GM12878 (cell line): ENCODE results near the gene SMO. TPM values are rescaled to one million over a fixed set of nuclear protein-coding genes. Genes with fewer than 3 reads are reported as not detected.

ENCODE experiments used
- ATAC-seq: fragments of 200-7000 bp; cut with Tn5 transposase; 3 replicates; pipeline ENCODE4 v1.9.1; 2020; ENCODE audit warnings: mild to moderate bottlenecking, moderate library complexity
- BruUV-seq: library from RNA; stranded (reverse); fragments of 400-500 nt; replicated peaks from 2 replicates; lab custom pipeline; 2021; lab: Mats Ljungman, UMichigan
- CTCF ChIA-PET: fragments of 300-600 bp; sonication (Branson Sonifier 250); formaldehyde crosslinking; extraction: SDS; loops from one replicate; lab custom pipeline; 2021; ENCODE audit warnings: inconsistent platforms; lab: Yijun Ruan, JAX
- POLR2A ChIA-PET: fragments of 350-600 bp; formaldehyde crosslinking; extraction: SDS; loops from one replicate; lab custom pipeline; 2021; ENCODE audit warnings: inconsistent platforms; lab: Charles Lee
- RAD21 ChIA-PET: fragments of 300-600 bp; sonication (Branson Sonifier 250); formaldehyde crosslinking; loops from one replicate; lab custom pipeline; 2023; ENCODE audit warnings: antibody characterized with exemption; ENCODE audit not compliant: unreplicated experiment; lab: Charles Lee
- SMC1A ChIA-PET: fragments of 300-600 bp; sonication (Branson Sonifier 250); formaldehyde crosslinking; loops from one replicate; lab custom pipeline; 2023; ENCODE audit not compliant: unreplicated experiment, uncharacterized antibody; lab: Charles Lee
- DNase-seq: peaks from one replicate; pipeline ENCODE4 v3.0.0-alpha.2; 2011; ENCODE audit warnings: low read depth, low spot score
- FAIRE-seq: peaks from 3 replicates; lab custom pipeline; 2011; peaks lifted over from hg19 to GRCh38; lab: Jason Lieb, UNC
- H2AFZ ChIP-seq: 2 replicates; pipeline ENCODE4 v1.6.0; 2011; ENCODE audit warnings: low read depth, low read length, control low read depth; ENCODE audit not compliant: control insufficient read depth
- H3K27ac ChIP-seq: 2 replicates; pipeline ENCODE4 v1.5.1; 2011; ENCODE audit warnings: control low read depth; ENCODE audit not compliant: control insufficient read depth, insufficient read depth
- H3K27me3 ChIP-seq, 2 experiments: replicated peaks in 1 of 2; 2 replicates each; pipeline versions ENCODE4 v1.6.0 to v1.6.1; 2011; ENCODE audit warnings: low read length in 1 of 2; ENCODE audit not compliant: control insufficient read depth in 2 of 2, insufficient read depth in 2 of 2
- H3K36me3 ChIP-seq, 2 experiments: 2 replicates each; pipeline ENCODE4 v1.5.1; 2011; ENCODE audit warnings: low read length in 1 of 2; ENCODE audit not compliant: control insufficient read depth in 2 of 2, insufficient read depth in 2 of 2
- H3K4me1 ChIP-seq: 2 replicates; pipeline ENCODE4 v1.6.1; 2011; ENCODE audit warnings: mild to moderate bottlenecking, low read length, moderate library complexity, mixed read lengths; ENCODE audit not compliant: control insufficient read depth, insufficient read depth
- H3K4me2 ChIP-seq: 2 replicates; pipeline ENCODE4 v1.6.0; 2011; ENCODE audit warnings: control low read depth; ENCODE audit not compliant: control insufficient read depth, insufficient read depth
- H3K4me3 ChIP-seq: fragments of 200-600 bp; sonication (generic); 2 replicates; pipeline ENCODE4 v1.5.1; 2016
- H3K79me2 ChIP-seq: 2 replicates; pipeline ENCODE4 v1.6.0; 2011; ENCODE audit warnings: low read length; ENCODE audit not compliant: control insufficient read depth, insufficient read depth
- H3K9ac ChIP-seq: 2 replicates; pipeline ENCODE4 v1.8.0; 2011; ENCODE audit warnings: low read length, control low read depth, mixed read lengths; ENCODE audit not compliant: control insufficient read depth, insufficient read depth
- H3K9me3 ChIP-seq: replicated peaks from 3 replicates; pipeline ENCODE4 v1.5.1; 2011; ENCODE audit warnings: mild to moderate bottlenecking, low read length; ENCODE audit not compliant: control insufficient read depth, insufficient read depth
- H4K20me1 ChIP-seq: 2 replicates; pipeline ENCODE4 v1.6.0; 2011; ENCODE audit not compliant: control insufficient read depth, insufficient read depth
- ATF7 ChIP-seq: fragments of 450-650 bp; IDR thresholded peaks from 2 replicates; pipeline ENCODE4 v1.6.1; 2016; ENCODE audit warnings: low read depth, mild to moderate bottlenecking
- BHLHE40 ChIP-seq, 2 experiments: fragments of 450-650 bp in 1 of 2; IDR thresholded peaks; 2 replicates each; pipeline ENCODE4 v1.6.1; 2011 to 2017; ENCODE audit warnings: low read depth in 2 of 2, borderline replicate concordance in 1 of 2, improper control_type of control experiment in 1 of 2, low read length in 1 of 2, mild to moderate bottlenecking in 1 of 2
- FOS ChIP-seq: IDR thresholded peaks from 3 replicates; pipeline ENCODE4 v1.6.1; 2011; ENCODE audit warnings: borderline replicate concordance; ENCODE audit not compliant: insufficient read length; ENCODE audit errors: extremely low read depth
- FOXM1 ChIP-seq: IDR thresholded peaks from 2 replicates; pipeline ENCODE4 v1.6.1; 2012; ENCODE audit warnings: low read depth, mild to moderate bottlenecking, inconsistent platforms, low read length, moderate library complexity
- GABPA ChIP-seq: IDR thresholded peaks from 2 replicates; pipeline ENCODE4 v1.6.1; 2014; ENCODE audit warnings: antibody characterized with exemption, low read depth, mild to moderate bottlenecking, inconsistent platforms
- LARP7 ChIP-seq: fragments of 450-650 bp; IDR thresholded peaks from 2 replicates; pipeline ENCODE4 v1.6.1; 2017; ENCODE audit warnings: mild to moderate bottlenecking
- RFX5 ChIP-seq: IDR thresholded peaks from 2 replicates; pipeline ENCODE4 v1.6.1; 2011; ENCODE audit warnings: low read depth, low read length, improper control_type of control experiment
- SPI1 ChIP-seq: IDR thresholded peaks from 2 replicates; pipeline ENCODE4 v1.6.1; 2011; ENCODE audit warnings: low read depth, mild to moderate bottlenecking, low read length, moderate library complexity, borderline replicate concordance; ENCODE audit not compliant: insufficient read depth
- SUZ12 ChIP-seq: fragments of 200-600 bp; sonication (generic); IDR thresholded peaks from one replicate; pipeline ENCODE4 v1.6.1; 2018; ENCODE audit warnings: antibody characterized with exemption, mild to moderate bottlenecking; ENCODE audit not compliant: unreplicated experiment
- TCF12 ChIP-seq: IDR thresholded peaks from 2 replicates; pipeline ENCODE4 v1.6.1; 2011; ENCODE audit warnings: low read depth, mild to moderate bottlenecking, low read length
- ZBED1 ChIP-seq: IDR thresholded peaks from 2 replicates; pipeline ENCODE4 v1.6.1; 2016; ENCODE audit warnings: borderline replicate concordance
- ZNF207 ChIP-seq: fragments of 450-650 bp; IDR thresholded peaks from 2 replicates; pipeline ENCODE4 v1.6.1; 2014; ENCODE audit warnings: antibody characterized with exemption, mild to moderate bottlenecking, borderline replicate concordance
- ZNF274 ChIP-seq: IDR thresholded peaks from one replicate; pipeline ENCODE4 v1.8.0; 2011; ENCODE audit not compliant: insufficient read length, insufficient read depth
- ZNF622 ChIP-seq: fragments of 450-650 bp; IDR thresholded peaks from 2 replicates; pipeline ENCODE4 v1.6.1; 2017; ENCODE audit warnings: mild to moderate bottlenecking, inconsistent platforms
- WGBS: methylation state at CpG from one replicate; pipeline ENCODE4 v1.1.6; 2016; ENCODE audit warnings: low lambda C conversion rate; ENCODE audit not compliant: insufficient replicate concordance, insufficient coverage; ENCODE audit errors: missing lambda C conversion rate; 5-methylcytosine and 5-hydroxymethylcytosine counted together
- in situ Hi-C: fragments of 300-500 bp; cut with MboI; formaldehyde crosslinking; loops from 9 replicates; pipeline ENCODE4 v1.14.3; 2018; ENCODE audit warnings: mixed read lengths
- intact Hi-C: fragments of 100-400 bp; cut with micrococcal nuclease; formaldehyde crosslinking; loops from one replicate; pipeline ENCODE4 v1.14.2; 2022; ENCODE audit not compliant: unreplicated experiment
- polyA plus RNA-seq, 11 experiments: library from polyadenylated mRNA; depleted of rRNA in 4 of 11; unstranded in 6 of 11; stranded (reverse) in 5 of 11; fragments of >200 nt; fragmentation: Nextera tagmentation in 4 of 11; fragmentation: Illumina TruSeq in 1 of 11; extraction: Ambion mirVana in 4 of 11; extraction: Trizol in 1 of 11; gene quantifications; 1 replicate in 1 of 11; 2 replicates in 10 of 11; pipeline versions ENCODE4 v1.2.1 to v1.2.3, GENCODE V29; 2011 to 2016; ENCODE audit warnings: inconsistent platforms in 2 of 11, missing spikeins in 2 of 11, low read depth in 1 of 11
- total RNA-seq, 4 experiments: library from RNA; depleted of rRNA in 3 of 4; stranded (reverse); fragments of >200 nt in 3 of 4; fragmentation: Illumina TruSeq in 1 of 4; extraction: Trizol in 1 of 4; gene quantifications; 2 replicates each; pipeline versions ENCODE4 v1.2.1 to v1.2.3, GENCODE V29; 2013 to 2021
- TF ChIP-seq, protein P1 (sequence below): fragments of 450-650 bp; IDR thresholded peaks from 2 replicates; pipeline ENCODE4 v1.6.1; 2017; ENCODE audit warnings: low read depth, mild to moderate bottlenecking, moderate library complexity
- TF ChIP-seq, protein P2 (sequence below): fragments of 450-650 bp; IDR thresholded peaks from 2 replicates; pipeline ENCODE4 v1.6.1; 2017; ENCODE audit warnings: borderline replicate concordance
- TF ChIP-seq, protein P3 (sequence below): fragments of 450-650 bp; IDR thresholded peaks from 2 replicates; pipeline ENCODE4 v1.6.1; 2014; ENCODE audit warnings: mild to moderate bottlenecking

The SMO gene
- total and polyA plus RNA-seq, 10 of the 15 experiments (the other 5 are each of a cell fraction or from before 2014, with no cell fraction given), result 0.40 to 11.2 (median 2.6) TPM

DNA sequence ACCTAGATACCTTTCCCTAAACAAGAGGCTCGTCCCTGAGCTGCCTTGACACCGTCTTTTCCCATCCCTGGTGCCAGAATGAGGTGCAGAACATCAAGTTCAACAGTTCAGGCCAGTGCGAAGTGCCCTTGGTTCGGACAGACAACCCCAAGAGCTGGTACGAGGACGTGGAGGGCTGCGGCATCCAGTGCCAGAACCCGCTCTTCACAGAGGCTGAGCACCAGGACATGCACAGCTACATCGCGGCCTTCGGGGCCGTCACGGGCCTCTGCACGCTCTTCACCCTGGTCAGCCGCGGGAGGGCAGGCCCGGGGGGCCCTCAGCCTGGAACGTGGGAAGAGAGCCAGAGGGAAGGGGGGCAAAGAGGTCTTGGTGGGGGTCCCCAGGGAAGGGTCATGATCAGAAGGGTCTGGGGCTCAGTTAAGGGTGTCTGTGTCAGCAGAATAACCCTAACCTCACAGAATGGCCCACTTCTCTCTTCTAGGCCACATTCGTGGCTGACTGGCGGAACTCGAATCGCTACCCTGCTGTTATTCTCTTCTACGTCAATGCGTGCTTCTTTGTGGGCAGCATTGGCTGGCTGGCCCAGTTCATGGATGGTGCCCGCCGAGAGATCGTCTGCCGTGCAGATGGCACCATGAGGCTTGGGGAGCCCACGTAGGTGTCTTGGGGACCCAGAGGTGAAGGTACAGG lies 16.8 kb downstream of the SMO start:
- RAD21 ChIA-PET, result no interaction called here
- TF ChIP-seq, protein P1, sequence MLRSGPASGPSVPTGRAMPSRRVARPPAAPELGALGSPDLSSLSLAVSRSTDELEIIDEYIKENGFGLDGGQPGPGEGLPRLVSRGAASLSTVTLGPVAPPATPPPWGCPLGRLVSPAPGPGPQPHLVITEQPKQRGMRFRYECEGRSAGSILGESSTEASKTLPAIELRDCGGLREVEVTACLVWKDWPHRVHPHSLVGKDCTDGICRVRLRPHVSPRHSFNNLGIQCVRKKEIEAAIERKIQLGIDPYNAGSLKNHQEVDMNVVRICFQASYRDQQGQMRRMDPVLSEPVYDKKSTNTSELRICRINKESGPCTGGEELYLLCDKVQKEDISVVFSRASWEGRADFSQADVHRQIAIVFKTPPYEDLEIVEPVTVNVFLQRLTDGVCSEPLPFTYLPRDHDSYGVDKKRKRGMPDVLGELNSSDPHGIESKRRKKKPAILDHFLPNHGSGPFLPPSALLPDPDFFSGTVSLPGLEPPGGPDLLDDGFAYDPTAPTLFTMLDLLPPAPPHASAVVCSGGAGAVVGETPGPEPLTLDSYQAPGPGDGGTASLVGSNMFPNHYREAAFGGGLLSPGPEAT, result no peak
- TF ChIP-seq TCF12 (no peak), RFX5 (no peak), ZNF622 (no peak), GABPA (no peak), FOXM1 (no peak), LARP7 (no peak), ATF7 (no peak), ZNF207 (no peak), BHLHE40 (IDR thresholded peaks at IDR 0.05; ENCODE audit: borderline replicate concordance in 1 of 2, low read depth in 2 of 2, low read length in 1 of 2) (no peak), SUZ12 (no peak), FOS (no peak), SPI1 (no peak), ZNF274 (no peak), ZBED1 (no peak)
- TF ChIP-seq, protein P2, sequence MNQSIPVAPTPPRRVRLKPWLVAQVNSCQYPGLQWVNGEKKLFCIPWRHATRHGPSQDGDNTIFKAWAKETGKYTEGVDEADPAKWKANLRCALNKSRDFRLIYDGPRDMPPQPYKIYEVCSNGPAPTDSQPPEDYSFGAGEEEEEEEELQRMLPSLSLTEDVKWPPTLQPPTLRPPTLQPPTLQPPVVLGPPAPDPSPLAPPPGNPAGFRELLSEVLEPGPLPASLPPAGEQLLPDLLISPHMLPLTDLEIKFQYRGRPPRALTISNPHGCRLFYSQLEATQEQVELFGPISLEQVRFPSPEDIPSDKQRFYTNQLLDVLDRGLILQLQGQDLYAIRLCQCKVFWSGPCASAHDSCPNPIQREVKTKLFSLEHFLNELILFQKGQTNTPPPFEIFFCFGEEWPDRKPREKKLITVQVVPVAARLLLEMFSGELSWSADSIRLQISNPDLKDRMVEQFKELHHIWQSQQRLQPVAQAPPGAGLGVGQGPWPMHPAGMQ, result no peak
- TF ChIP-seq, protein P3, sequence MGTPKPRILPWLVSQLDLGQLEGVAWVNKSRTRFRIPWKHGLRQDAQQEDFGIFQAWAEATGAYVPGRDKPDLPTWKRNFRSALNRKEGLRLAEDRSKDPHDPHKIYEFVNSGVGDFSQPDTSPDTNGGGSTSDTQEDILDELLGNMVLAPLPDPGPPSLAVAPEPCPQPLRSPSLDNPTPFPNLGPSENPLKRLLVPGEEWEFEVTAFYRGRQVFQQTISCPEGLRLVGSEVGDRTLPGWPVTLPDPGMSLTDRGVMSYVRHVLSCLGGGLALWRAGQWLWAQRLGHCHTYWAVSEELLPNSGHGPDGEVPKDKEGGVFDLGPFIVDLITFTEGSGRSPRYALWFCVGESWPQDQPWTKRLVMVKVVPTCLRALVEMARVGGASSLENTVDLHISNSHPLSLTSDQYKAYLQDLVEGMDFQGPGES, result no peak

More for the DNA sequence above, 16.8 kb downstream of the SMO start:
- no peak for DNase-seq
- intact Hi-C loops (no loop called here), in situ Hi-C loops (no loop called here)
- Histone ChIP-seq H2AFZ (no peak overlapping the region), H4K20me1 (no peaks in the 10 kb centered on the region), H3K4me2 (no peak overlapping the region), H3K9me3 (no peaks in the 10 kb centered on the region), H3K27ac (no peak overlapping the region), H3K27me3 (no peaks in the 10 kb centered on the region), H3K79me2 (no peaks in the 10 kb centered on the region), H3K9ac (no peak overlapping the region), H3K4me1 (no peaks in the 10 kb centered on the region), H3K36me3 (no peaks in the 10 kb centered on the region), H3K4me3 (no peak overlapping the region)
- BruUV-seq, result no TSS peak
- ChIA-PET CTCF (interaction anchor here (2.3 kb wide), 1 partner anchor 13 kb away, joined by 6 read pairs; no protein-coding TSS in a partner anchor), SMC1A (interaction anchor here (0.5 kb wide), 1 partner anchor 25 kb away, joined by 3 read pairs; no protein-coding TSS in a partner anchor), POLR2A (interaction anchor here (1.1 kb wide), 1 partner anchor 38 kb away, joined by 3 read pairs; no protein-coding TSS in a partner anchor)
- 43% methylated on average over 29 of the region's 29 CpGs for WGBS
- FAIRE-seq, result no peak
- no peak for ATAC-seq
